Measurements from ENCODE around the gene SOAT1.

The SOAT1 gene

DNA sequence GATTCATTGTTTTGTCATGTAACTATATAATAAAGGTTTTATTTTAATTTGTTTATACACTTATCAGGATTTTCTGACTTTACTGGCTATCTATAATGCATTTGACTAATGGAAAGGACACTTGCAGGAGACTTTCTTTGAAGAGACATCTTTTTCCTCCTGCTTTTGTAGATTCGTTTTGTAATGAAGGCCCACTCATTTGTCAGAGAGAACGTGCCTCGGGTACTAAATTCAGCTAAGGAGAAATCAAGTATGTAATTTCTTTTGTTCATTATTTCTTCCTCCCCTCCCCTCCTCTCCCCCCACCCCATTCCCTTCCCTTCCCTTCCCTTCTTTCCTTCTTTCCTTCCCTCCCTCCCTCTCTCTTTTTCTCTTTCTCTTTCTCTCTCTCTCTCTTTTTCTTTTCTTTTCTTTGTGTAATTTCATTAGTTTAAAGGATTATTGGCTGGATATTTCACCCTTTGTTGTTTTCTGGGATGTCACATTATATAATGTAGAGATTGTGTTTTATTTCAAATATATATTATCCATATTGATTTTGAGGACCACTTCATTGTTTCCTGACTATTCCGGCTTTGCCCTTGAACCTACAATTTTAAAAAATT, 48.4 kb downstream of the SOAT1 start:
- TF ChIP-seq SIN3A (IDR thresholded peaks at IDR 0.05; ENCODE audit: borderline replicate concordance, insufficient read depth, low read length) (no peak), TAF1 (IDR thresholded peaks at IDR 0.05; ENCODE audit: borderline replicate concordance, insufficient read depth, low read length) (no peak), POLR2AphosphoS5 (IDR thresholded peaks at IDR 0.05; ENCODE audit: low read depth, low read length) (no peak), FOXP2 (optimal IDR thresholded peaks at IDR 0.05; ENCODE audit: borderline replicate concordance, extremely low read depth, extremely low read length, insufficient read depth) (no peak)
- TF ChIP-seq, protein P1, sequence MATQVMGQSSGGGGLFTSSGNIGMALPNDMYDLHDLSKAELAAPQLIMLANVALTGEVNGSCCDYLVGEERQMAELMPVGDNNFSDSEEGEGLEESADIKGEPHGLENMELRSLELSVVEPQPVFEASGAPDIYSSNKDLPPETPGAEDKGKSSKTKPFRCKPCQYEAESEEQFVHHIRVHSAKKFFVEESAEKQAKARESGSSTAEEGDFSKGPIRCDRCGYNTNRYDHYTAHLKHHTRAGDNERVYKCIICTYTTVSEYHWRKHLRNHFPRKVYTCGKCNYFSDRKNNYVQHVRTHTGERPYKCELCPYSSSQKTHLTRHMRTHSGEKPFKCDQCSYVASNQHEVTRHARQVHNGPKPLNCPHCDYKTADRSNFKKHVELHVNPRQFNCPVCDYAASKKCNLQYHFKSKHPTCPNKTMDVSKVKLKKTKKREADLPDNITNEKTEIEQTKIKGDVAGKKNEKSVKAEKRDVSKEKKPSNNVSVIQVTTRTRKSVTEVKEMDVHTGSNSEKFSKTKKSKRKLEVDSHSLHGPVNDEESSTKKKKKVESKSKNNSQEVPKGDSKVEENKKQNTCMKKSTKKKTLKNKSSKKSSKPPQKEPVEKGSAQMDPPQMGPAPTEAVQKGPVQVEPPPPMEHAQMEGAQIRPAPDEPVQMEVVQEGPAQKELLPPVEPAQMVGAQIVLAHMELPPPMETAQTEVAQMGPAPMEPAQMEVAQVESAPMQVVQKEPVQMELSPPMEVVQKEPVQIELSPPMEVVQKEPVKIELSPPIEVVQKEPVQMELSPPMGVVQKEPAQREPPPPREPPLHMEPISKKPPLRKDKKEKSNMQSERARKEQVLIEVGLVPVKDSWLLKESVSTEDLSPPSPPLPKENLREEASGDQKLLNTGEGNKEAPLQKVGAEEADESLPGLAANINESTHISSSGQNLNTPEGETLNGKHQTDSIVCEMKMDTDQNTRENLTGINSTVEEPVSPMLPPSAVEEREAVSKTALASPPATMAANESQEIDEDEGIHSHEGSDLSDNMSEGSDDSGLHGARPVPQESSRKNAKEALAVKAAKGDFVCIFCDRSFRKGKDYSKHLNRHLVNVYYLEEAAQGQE (IDR thresholded peaks at IDR 0.05; ENCODE audit: insufficient read depth in 1 of 2, low read depth in 2 of 2, low read length in 2 of 2): no peak

DNA sequence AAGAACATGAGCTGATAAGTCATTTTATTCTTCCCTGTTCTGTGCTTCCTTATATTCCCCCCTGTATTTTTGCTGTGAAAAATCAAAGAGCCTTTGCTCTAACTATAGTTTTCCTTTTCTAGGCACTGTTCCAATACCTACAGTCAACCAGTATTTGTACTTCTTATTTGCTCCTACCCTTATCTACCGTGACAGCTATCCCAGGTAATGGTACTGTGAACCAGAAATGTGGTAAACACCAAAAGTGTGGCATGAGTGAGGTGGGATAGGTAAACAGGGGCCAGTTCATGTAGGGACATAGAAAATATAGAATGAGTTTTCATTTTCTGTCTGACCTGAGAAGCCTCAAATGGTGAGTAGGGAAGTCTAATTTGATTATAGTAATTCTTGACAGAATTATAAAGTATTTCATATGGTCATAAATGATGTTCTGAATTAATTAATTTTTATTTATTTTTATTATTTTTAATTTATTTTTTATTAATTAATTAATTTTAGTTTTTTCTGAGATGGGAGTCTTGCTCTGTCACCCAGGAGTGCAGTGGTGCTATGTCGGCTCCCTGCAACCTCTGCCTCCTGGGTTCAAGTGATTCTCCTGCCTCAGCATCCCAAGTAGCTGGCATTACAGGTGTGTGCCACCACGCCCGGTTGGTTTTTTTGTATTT, 49.3 kb downstream of the SOAT1 start:
- TF ChIP-seq, protein P1 (IDR thresholded peaks at IDR 0.05; ENCODE audit: insufficient read depth in 1 of 2, low read depth in 2 of 2, low read length in 2 of 2): no peak
- TF ChIP-seq SIN3A (IDR thresholded peaks at IDR 0.05; ENCODE audit: borderline replicate concordance, insufficient read depth, low read length): no peak
- TF ChIP-seq POLR2AphosphoS5 (IDR thresholded peaks at IDR 0.05; ENCODE audit: low read depth, low read length): no peak
- no peak for TF ChIP-seq TAF1 (IDR thresholded peaks at IDR 0.05; ENCODE audit: borderline replicate concordance, insufficient read depth, low read length)
- no peak for TF ChIP-seq FOXP2 (optimal IDR thresholded peaks at IDR 0.05; ENCODE audit: borderline replicate concordance, extremely low read depth, extremely low read length, insufficient read depth)

- TF ChIP-seq POLR2AphosphoS5 (IDR thresholded peaks at IDR 0.05; ENCODE audit: low read depth, low read length) (no peak), TAF1 (IDR thresholded peaks at IDR 0.05; ENCODE audit: borderline replicate concordance, insufficient read depth, low read length) (no peak), SIN3A (IDR thresholded peaks at IDR 0.05; ENCODE audit: borderline replicate concordance, insufficient read depth, low read length) (no peak), FOXP2 (optimal IDR thresholded peaks at IDR 0.05; ENCODE audit: borderline replicate concordance, extremely low read depth, extremely low read length, insufficient read depth) (no peak)
- TF ChIP-seq, protein P1 (IDR thresholded peaks at IDR 0.05; ENCODE audit: insufficient read depth in 1 of 2, low read depth in 2 of 2, low read length in 2 of 2): no peak
These were observed 57.7 kb downstream of the SOAT1 start for GRCh38 chr1:179351281-179351680.

DNA sequence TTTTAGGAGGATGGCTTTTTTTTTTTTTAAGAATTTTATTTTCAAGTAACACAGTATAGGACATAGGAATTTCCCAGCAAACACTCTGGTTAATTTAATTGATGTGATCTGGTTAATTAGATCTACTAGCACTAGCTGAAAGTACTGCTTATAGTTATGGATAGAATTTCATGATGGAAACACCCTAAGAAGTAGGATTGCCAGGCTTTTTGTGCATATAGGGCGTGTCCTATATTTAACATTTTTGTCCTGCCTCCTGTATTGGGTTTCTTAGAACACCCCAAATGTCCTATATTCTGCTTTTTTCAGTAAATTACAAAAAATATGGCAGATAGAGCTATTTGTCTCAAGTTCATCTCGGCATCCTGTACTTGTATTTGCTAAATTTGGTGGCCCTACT, 58.6 kb downstream of the SOAT1 start:
- TF ChIP-seq TAF1 (IDR thresholded peaks at IDR 0.05; ENCODE audit: borderline replicate concordance, insufficient read depth, low read length): no peak
- no peak for TF ChIP-seq SIN3A (IDR thresholded peaks at IDR 0.05; ENCODE audit: borderline replicate concordance, insufficient read depth, low read length)
- no peak for TF ChIP-seq POLR2AphosphoS5 (IDR thresholded peaks at IDR 0.05; ENCODE audit: low read depth, low read length)
- TF ChIP-seq, protein P1 (IDR thresholded peaks at IDR 0.05; ENCODE audit: insufficient read depth in 1 of 2, low read depth in 2 of 2, low read length in 2 of 2): no peak
- no peak for TF ChIP-seq FOXP2 (optimal IDR thresholded peaks at IDR 0.05; ENCODE audit: borderline replicate concordance, extremely low read depth, extremely low read length, insufficient read depth)
